Measurements from ENCODE around the gene PDE8B. TPM values are rescaled to one million over a fixed set of nuclear protein-coding genes. Genes with fewer than 3 reads are reported as not detected.
A peak's percentile ranks its signal among the peaks of the same experiment; 100 is the strongest.

The PDE8B gene
- total and polyA plus RNA-seq, 2 experiments from 2014 or later, result 0.83 to 0.84 TPM

DNA sequence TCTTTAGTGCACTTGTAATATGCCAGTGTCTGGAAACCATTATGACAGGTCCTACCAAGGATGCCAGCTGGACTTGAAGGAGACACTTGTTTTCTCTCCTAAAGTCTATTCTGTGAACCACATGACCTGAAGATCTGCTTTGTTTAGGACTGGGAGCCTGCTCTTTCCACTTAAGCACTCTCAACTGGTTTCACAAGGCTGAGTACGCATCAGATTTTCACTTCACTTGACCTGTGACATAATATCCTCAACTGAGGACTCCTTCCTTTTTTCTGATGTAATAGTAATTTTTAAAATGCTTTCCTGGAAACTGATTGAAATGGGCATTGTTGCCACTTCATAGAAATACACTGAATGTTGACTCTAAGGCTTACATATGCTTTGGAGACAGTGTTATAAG, 52.2 kb downstream of the PDE8B start:
- no peak for TF ChIP-seq CTCF (IDR thresholded peaks at IDR 0.05; ENCODE audit: low read depth, low read length)
- Histone ChIP-seq H3K9me3 (ENCODE audit: low read depth) (no peaks in the 10 kb centered on the region), H3K4me3 (no peak overlapping the region), H3K4me1 (ENCODE audit: low read depth) (no peaks in the 10 kb centered on the region), H3K27ac (no peak overlapping the region), H3K27me3 (no peaks in the 10 kb centered on the region), H3K36me3 (no peaks in the 10 kb centered on the region)
- DNase-seq (ENCODE audit: low read depth in 1 of 2, low spot score in 1 of 2), result no peak

- Histone ChIP-seq H3K4me1 (ENCODE audit: low read depth) (no peaks in the 10 kb centered on the region), H3K27me3 (no peaks in the 10 kb centered on the region), H3K9me3 (ENCODE audit: low read depth) (no peaks in the 10 kb centered on the region), H3K4me3 (no peak overlapping the region), H3K27ac (no peak overlapping the region), H3K36me3 (no peaks in the 10 kb centered on the region)
- no peak for TF ChIP-seq CTCF (IDR thresholded peaks at IDR 0.05; ENCODE audit: low read depth, low read length)
- no peak for DNase-seq (ENCODE audit: low read depth in 1 of 2, low spot score in 1 of 2)
These were observed 55.8 kb downstream of the PDE8B start for GRCh38 chr5:77266291-77266690.

DNA sequence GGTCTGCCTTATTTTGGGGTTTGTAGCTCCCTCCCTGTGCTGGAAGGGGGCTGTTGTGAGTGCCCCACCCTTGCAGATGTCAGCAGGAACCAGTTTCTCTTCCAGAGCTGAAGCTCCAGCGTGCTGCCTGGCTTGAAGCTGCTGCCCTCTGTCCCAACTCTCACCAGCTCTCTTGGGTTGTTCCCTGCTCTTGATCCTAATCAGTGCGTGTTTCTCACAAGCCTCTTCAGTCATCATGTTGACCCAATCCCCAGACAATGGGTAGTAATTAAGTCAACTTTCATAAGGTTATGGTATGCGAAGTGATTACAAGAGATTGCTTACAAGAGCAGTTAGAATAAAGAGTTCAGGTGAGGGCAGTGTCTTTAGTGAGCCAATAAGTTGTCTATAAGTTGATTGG, 57.0 kb downstream of the PDE8B start:
- no peaks in the 10 kb centered on the region for H3K36me3 ChIP-seq
- no peak for TF ChIP-seq CTCF (IDR thresholded peaks at IDR 0.05; ENCODE audit: low read depth, low read length)
- H3K4me1 ChIP-seq (ENCODE audit: low read depth), result no peaks in the 10 kb centered on the region
- no peaks in the 10 kb centered on the region for H3K27me3 ChIP-seq
- no peak for DNase-seq (ENCODE audit: low read depth in 1 of 2, low spot score in 1 of 2)
- H3K4me3 ChIP-seq, result no peak overlapping the region
- no peaks in the 10 kb centered on the region for H3K9me3 ChIP-seq (ENCODE audit: low read depth)
- no peak overlapping the region for H3K27ac ChIP-seq

DNA sequence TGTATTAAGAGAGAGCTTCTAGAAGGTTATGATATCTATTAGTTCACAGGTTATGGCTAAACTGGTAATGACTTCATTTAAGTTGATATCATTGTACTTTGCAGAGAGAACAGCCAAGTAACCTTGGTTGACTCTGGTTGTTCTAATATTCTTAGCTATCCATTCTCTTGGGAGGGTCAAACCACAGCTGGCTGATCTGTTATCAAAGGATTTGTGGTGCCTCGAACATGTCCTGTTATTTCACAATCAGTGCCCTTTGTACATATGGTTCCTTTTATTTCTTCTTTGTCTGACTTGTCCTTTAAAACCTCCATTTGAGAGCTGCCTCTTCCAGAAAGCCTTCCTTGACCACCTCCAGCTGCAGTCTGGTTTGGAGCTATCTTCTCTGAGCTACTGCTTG, 61.7 kb downstream of the PDE8B start:
- TF ChIP-seq CTCF (IDR thresholded peaks at IDR 0.05; ENCODE audit: low read depth, low read length), result no peak
- Histone ChIP-seq H3K4me1 (ENCODE audit: low read depth) (no peaks in the 10 kb centered on the region), H3K36me3 (no peaks in the 10 kb centered on the region), H3K27me3 (no peaks in the 10 kb centered on the region), H3K27ac (no peak overlapping the region), H3K4me3 (no peak overlapping the region), H3K9me3 (ENCODE audit: low read depth) (no peaks in the 10 kb centered on the region)
- DNase-seq (ENCODE audit: low read depth in 1 of 2, low spot score in 1 of 2), result peak in 1 of 2 donors; percentile 6

DNA sequence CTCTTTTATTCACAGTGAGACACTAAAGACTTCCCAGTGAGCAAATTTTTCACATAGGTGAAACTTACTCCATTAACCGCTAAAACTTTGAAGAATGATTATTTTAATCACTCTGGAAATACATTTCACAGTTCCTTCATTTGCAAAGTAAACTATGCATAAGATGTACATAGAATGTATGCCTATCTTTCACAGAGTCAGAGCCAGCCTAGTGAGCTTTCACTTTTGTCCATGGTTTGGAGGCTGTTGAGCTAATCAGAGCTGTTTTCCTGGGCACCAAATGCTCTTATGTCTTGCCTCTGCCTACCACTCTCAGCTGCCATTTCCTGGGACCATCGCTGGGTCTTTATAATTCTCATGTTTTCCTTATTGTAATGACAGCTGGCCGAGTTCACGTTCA, 67.3 kb downstream of the PDE8B start:
- Histone ChIP-seq H3K27me3 (no peaks in the 10 kb centered on the region), H3K36me3 (no peaks in the 10 kb centered on the region), H3K4me1 (ENCODE audit: low read depth) (no peaks in the 10 kb centered on the region), H3K9me3 (ENCODE audit: low read depth) (no peaks in the 10 kb centered on the region), H3K4me3 (no peak overlapping the region), H3K27ac (no peak overlapping the region)
- no peak for DNase-seq (ENCODE audit: low read depth in 1 of 2, low spot score in 1 of 2)
- no peak for TF ChIP-seq CTCF (IDR thresholded peaks at IDR 0.05; ENCODE audit: low read depth, low read length)

DNA sequence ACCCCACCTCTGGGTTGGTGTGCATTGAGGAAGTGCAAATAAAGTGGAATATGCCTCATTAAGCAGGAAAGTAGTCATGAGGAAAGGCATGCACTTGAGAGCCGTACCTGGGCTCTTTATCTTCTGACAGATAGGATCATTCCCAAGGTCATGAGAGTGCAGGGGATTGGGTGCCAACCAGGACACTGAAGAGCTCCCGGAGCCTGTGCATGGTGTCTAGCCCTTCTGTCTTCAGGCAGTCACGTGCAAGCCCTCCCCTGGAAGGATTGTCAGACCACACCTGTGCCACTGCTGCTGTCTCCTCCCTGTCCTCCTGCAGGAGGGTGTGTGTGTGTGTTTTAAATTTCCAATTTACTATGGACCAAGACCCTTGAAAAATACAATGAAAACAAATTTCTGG, 69.6 kb downstream of the PDE8B start:
- DNase-seq (ENCODE audit: low read depth in 1 of 2, low spot score in 1 of 2), result no peak
- TF ChIP-seq CTCF (IDR thresholded peaks at IDR 0.05; ENCODE audit: low read depth, low read length), result no peak
- Histone ChIP-seq H3K4me3 (no peak overlapping the region), H3K9me3 (ENCODE audit: low read depth) (no peaks in the 10 kb centered on the region), H3K36me3 (no peaks in the 10 kb centered on the region), H3K27me3 (no peaks in the 10 kb centered on the region), H3K4me1 (ENCODE audit: low read depth) (no peaks in the 10 kb centered on the region), H3K27ac (no peak overlapping the region)
